AG09319 (cell line): Measurements from ENCODE around the gene SCGN.

Experiments used
- DNase-seq: peaks from one replicate; pipeline ENCODE4 v3.0.0-alpha.2; 2010; ENCODE audit warnings: low read depth; ENCODE audit errors: extremely low read depth
- TF ChIP-seq, protein P1 (sequence below): IDR thresholded peaks from 2 replicates; pipeline ENCODE4 v1.5.1; 2011; ENCODE audit warnings: low read depth, mild to moderate bottlenecking, inconsistent platforms, low read length, moderate library complexity

SCGN gene

DNA sequence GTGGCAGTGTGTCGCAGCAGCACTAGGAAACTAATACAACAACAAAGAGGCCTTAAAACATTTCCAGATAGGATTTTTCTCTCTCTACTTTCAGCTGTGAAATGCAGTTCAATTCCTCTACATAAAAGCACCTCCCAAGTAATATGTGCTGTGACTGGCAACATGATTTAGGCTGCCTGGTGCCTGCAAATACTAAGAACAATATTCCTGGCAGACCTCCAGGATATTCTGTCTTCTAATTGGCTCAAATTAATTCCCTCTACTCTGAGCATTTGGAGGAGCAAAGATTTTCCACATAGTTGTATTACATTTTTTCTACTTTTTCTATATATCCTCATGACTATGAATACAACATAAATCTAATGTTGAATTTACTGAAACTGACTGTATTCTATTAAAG, 33.2 kb downstream of the SCGN start:
- TF ChIP-seq, protein P1, sequence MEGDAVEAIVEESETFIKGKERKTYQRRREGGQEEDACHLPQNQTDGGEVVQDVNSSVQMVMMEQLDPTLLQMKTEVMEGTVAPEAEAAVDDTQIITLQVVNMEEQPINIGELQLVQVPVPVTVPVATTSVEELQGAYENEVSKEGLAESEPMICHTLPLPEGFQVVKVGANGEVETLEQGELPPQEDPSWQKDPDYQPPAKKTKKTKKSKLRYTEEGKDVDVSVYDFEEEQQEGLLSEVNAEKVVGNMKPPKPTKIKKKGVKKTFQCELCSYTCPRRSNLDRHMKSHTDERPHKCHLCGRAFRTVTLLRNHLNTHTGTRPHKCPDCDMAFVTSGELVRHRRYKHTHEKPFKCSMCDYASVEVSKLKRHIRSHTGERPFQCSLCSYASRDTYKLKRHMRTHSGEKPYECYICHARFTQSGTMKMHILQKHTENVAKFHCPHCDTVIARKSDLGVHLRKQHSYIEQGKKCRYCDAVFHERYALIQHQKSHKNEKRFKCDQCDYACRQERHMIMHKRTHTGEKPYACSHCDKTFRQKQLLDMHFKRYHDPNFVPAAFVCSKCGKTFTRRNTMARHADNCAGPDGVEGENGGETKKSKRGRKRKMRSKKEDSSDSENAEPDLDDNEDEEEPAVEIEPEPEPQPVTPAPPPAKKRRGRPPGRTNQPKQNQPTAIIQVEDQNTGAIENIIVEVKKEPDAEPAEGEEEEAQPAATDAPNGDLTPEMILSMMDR: no peak
- no peak for DNase-seq

DNA sequence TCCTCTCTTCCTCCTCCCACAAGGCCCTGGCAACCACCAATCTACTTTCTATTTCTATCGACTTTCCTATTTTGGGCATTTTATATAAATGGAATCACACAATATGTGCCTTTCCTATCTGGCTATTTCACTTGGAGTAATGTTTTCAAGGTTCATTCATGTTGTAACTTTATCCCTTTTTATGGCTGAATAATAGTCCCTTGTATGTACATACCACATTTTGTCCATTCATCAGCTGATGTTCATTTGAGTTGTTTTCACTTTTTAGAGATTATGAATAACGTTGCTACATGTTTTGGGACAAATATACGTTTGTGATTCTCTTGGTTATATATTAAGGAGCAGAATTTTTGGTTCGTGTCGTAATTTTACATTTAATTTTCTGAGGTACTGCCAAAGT, 33.9 kb downstream of the SCGN start:
- TF ChIP-seq, protein P1: no peak
- DNase-seq: no peak

DNA sequence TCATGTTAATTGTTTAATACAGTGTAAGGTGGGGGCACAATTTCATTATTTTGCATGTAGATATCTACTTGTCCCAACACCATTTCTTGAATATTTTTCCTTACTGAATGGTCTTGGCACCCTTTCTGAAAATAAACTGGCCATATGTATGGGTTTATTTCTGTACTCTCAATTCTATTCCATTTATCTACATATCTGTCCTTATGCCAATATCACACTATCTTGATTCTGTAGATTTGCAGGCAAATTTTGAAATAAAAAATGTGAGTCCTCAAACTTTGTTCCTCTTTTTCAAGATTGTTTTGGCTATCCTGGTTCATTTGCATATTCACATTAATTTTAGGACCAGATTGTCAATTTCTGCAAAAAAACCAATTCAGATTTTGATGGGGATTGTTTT, 34.8 kb downstream of the SCGN start:
- no peak for DNase-seq
- TF ChIP-seq, protein P1: no peak

DNA sequence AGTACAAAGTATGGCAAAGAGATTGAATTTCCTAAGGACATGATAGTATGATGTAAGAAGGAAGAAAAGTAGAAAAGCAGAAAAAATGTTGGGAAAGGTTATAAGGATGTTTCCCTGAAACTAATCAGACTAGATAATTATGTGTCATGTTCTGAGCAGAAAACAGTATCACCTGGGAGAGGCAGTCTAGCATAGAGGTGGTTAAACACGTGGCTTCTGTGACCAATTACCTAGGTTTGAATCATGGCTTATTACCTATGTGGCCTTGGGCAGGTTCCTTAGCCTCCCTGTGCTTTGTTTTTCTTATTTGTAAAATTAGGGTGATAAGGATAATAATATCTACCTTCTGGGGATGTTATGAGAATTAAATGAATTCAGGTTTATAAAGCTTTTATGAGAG, 38.0 kb downstream of the SCGN start:
- TF ChIP-seq, protein P1: no peak
- DNase-seq: no peak

DNA sequence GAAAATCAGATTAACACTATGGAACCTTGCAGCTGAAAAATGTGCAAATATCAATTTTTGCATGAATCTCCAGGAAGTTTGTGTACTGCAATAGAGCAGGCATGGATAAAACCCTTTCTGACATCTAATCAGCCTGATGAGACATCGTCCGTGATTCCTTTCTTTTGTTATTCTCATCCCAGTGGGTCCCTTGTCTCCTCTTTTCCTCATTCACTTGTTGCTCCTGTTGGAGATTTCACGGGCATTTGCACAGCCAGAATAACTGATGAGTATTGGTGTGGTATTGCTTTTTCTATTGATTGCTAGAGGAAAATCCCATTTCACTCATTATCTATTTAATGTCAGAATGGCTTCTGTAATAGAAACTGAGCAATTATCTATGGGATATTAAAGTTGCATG, 39.9 kb downstream of the SCGN start:
- TF ChIP-seq, protein P1: no peak
- no peak for DNase-seq

DNA sequence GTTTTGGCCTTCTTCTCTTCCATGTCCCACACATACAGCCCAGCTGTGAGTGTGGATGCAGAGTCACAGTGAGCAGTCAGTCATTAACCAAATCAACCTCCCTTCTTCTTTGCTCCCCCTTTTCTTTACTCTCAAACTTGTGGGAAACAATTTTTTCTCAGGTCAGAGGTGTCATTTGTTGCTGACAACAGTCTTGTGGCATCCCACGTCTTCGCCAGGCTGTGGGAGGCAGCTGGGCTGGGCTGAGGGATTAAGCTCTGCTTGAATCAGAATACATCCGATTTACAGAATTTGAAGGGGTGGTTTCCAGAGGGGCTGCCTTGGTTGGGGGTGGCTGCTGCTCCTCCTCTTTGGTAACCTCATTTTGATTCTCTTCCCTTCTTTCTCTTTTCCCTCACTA, 40.5 kb downstream of the SCGN start:
- no peak for DNase-seq
- TF ChIP-seq, protein P1: no peak

DNA sequence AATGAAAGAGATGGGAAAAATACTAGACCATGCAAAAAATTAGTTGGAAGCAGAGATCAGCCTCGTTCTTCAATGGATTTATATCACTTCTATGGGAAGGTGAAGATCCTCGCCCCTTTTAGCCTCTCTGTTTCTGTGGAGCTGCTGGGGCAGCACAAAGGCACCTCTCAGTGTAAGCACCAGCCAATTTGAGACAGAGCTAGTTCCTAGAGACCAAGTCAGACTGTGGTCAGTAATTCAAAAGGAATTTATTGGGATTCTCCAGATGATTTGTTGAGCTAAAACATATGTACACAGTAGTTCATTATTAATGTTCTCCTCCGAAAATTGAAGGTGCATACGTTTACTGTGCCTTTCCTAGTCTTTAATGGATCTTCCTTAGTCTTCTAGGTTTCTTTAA, 42.4 kb downstream of the SCGN start:
- DNase-seq: no peak
- TF ChIP-seq, protein P1: no peak
